RWPE2 (cell line): Measurements from ENCODE around the gene GPC5.

Experiments used
- ATAC-seq: fragments of 200-7000 bp; cut with Tn5 transposase; 3 replicates; pipeline ENCODE4 v1.9.1; 2021; ENCODE audit warnings: low read depth
- DNase-seq: peaks from one replicate; pipeline ENCODE4 v3.0.0-alpha.2; 2020; ENCODE audit warnings: low spot score
- H3K27ac ChIP-seq: fragments of 450-650 bp; 2 replicates; pipeline ENCODE4 v1.5.1; 2017; ENCODE audit warnings: mild to moderate bottlenecking; ENCODE audit not compliant: poor library complexity, severe bottlenecking
- H3K27me3 ChIP-seq: fragments of 250-450 bp; sonication (Bioruptor Pico); 2 replicates; pipeline ENCODE4 v1.5.1; 2021; ENCODE audit warnings: mild to moderate bottlenecking, moderate library complexity; ENCODE audit not compliant: insufficient read depth, poor library complexity, severe bottlenecking
- H3K36me3 ChIP-seq: fragments of 250-450 bp; sonication (Bioruptor Pico); 2 replicates; pipeline ENCODE4 v1.5.1; 2020; ENCODE audit warnings: low read depth, mild to moderate bottlenecking, moderate library complexity
- H3K4me1 ChIP-seq: fragments of 250-450 bp; sonication (Bioruptor Pico); 2 replicates; pipeline ENCODE4 v1.5.1; 2021; ENCODE audit warnings: mild to moderate bottlenecking, moderate library complexity; ENCODE audit not compliant: insufficient read depth, poor library complexity, severe bottlenecking
- H3K4me3 ChIP-seq: fragments of 250-450 bp; sonication (Bioruptor Pico); 2 replicates; pipeline ENCODE4 v1.5.1; 2021; ENCODE audit warnings: mild to moderate bottlenecking, moderate library complexity; ENCODE audit not compliant: severe bottlenecking
- H3K9me3 ChIP-seq: fragments of 250-450 bp; sonication (Bioruptor Pico); 2 replicates; pipeline ENCODE4 v1.5.1; 2021; ENCODE audit warnings: mild to moderate bottlenecking, moderate library complexity; ENCODE audit not compliant: severe bottlenecking
- CTCF ChIP-seq: fragments of 450-650 bp; IDR thresholded peaks from one replicate; pipeline ENCODE4 v1.5.1; 2017; ENCODE audit warnings: mild to moderate bottlenecking, moderate library complexity; ENCODE audit not compliant: poor library complexity, severe bottlenecking

The GPC5 gene

DNA sequence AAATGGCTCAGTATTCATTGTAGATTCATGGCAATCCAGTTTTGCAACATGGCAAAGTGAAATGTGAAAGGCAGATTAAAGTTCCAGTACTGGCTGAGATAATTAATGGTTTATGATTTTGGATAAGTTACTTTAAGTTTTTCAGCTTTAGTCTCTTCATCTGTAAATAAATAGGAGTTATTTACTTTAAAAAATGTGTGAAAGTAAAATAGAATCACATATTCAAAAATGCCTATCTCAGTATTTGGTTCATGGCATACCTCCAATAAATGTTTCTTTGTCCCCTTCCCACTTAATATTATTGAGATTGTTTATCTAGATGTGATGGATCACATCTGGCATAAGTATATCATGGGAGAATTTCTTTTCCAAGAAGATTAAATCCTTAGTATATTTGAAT lies 426.0 kb downstream of the GPC5 start:
- no peak for ATAC-seq
- H3K9me3 ChIP-seq = no peaks in the 10 kb centered on the region
- DNase-seq = no peak
- H3K4me3 ChIP-seq = no peak overlapping the region
- no peak for TF ChIP-seq CTCF
- H3K4me1 ChIP-seq = no peaks in the 10 kb centered on the region
- no peaks in the 10 kb centered on the region for H3K27me3 ChIP-seq
- no peaks in the 10 kb centered on the region for H3K36me3 ChIP-seq
- H3K27ac ChIP-seq = no peak overlapping the region

DNA sequence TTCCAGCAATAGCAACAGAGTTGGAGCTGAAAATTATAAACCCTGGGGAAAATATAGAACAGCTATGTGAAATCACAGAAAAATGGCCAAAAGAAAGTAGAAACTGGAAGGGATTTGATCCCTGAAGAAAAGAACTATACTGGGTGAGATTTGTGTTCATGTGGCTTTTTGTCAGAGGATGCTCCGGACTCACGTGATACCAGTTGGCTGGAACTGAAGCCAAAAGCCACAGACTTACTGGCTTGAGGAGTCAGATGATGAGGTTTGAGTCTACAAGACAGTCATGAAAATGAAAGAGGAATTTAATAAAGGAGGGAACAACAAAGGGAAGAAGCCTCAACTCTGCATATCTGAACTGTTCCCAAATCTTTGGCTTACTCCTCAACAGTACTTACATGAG lies 427.1 kb downstream of the GPC5 start:
- H3K4me1 ChIP-seq = no peaks in the 10 kb centered on the region
- H3K4me3 ChIP-seq = no peak overlapping the region
- H3K36me3 ChIP-seq = no peaks in the 10 kb centered on the region
- no peak for TF ChIP-seq CTCF
- H3K9me3 ChIP-seq = no peaks in the 10 kb centered on the region
- H3K27ac ChIP-seq = no peak overlapping the region
- DNase-seq (no peak), ATAC-seq (no peak)
- no peaks in the 10 kb centered on the region for H3K27me3 ChIP-seq

DNA sequence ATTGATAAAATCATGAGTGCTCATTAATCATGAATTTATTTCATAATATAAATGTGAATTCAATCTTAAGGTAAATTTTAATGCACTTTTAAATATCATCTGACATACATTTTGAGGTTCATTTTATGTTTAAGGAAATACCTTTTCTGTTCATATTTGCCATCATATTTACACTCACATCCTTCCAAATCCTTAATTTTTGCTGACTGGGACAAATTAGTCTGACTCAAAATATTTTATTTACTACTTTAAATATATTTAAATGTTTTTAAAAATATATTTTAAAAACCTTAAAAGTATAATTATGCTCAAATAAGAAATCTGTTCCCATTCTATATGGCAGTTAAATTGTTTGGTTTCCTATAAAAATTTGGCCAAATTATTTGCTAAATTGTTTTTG lies 438.1 kb downstream of the GPC5 start:
- DNase-seq (no peak), ATAC-seq (no peak)
- H3K36me3 ChIP-seq = no peaks in the 10 kb centered on the region
- no peaks in the 10 kb centered on the region for H3K9me3 ChIP-seq
- H3K4me1 ChIP-seq = no peaks in the 10 kb centered on the region
- H3K27me3 ChIP-seq = no peaks in the 10 kb centered on the region
- TF ChIP-seq CTCF = no peak
- H3K27ac ChIP-seq = no peak overlapping the region
- no peak overlapping the region for H3K4me3 ChIP-seq

DNA sequence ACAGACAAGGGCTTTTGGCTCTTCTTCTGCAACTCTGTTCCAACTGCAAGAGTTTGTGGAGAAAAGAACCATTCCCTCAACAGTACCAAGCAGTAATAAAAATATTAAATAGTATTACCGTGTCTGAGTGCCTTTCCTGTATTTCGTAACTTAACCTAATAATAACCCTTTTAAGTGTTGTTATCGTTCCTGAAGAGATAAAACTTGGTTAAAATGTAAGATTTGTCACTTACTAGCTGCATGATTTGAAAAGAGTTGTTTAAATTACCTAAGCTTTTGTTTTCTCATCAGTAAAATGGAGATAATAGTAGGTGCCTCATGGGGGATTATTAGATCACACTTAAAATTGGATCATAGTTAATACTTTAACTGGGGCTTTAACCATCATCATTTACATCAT lies 447.2 kb downstream of the GPC5 start:
- DNase-seq (no peak), ATAC-seq (no peak)
- H3K4me1 ChIP-seq = no peaks in the 10 kb centered on the region
- H3K4me3 ChIP-seq = no peak overlapping the region
- H3K9me3 ChIP-seq = no peaks in the 10 kb centered on the region
- TF ChIP-seq CTCF = no peak
- no peaks in the 10 kb centered on the region for H3K36me3 ChIP-seq
- no peak overlapping the region for H3K27ac ChIP-seq
- H3K27me3 ChIP-seq = peaks cover 5% of the 10 kb centered on the region

DNA sequence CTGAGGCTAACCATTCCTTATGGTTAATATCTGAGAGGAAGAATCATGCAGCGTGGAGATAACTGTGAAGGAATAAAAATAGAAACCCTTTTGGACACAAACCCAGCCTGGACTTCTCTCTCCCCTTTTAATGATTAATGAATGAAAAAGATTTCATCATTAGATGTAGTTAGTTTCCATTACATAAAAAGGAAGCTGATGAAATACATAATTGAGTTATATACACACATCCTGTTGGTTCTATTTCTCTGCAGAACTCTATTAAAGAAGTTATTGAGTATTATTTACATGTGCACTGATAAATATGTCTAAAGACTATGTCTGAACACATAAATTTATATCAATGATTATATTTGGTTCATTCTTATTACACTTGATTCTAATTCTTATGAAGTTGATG lies 465.3 kb downstream of the GPC5 start:
- H3K36me3 ChIP-seq = no peaks in the 10 kb centered on the region
- no peak for ATAC-seq
- H3K9me3 ChIP-seq = no peaks in the 10 kb centered on the region
- peaks cover 6% of the 10 kb centered on the region for H3K27me3 ChIP-seq
- no peak overlapping the region for H3K27ac ChIP-seq
- no peak overlapping the region for H3K4me3 ChIP-seq
- no peak for DNase-seq
- no peak for TF ChIP-seq CTCF
- H3K4me1 ChIP-seq = no peaks in the 10 kb centered on the region
